Medulla oblongata (tissue), 1 donor: Measurements from ENCODE around the gene TBX6.

ENCODE experiments used
- DNase-seq: peaks from one replicate; pipeline ENCODE4 v3.0.0-alpha.2; 2015; ENCODE audit errors: extremely low spot score

The TBX6 gene

DNA sequence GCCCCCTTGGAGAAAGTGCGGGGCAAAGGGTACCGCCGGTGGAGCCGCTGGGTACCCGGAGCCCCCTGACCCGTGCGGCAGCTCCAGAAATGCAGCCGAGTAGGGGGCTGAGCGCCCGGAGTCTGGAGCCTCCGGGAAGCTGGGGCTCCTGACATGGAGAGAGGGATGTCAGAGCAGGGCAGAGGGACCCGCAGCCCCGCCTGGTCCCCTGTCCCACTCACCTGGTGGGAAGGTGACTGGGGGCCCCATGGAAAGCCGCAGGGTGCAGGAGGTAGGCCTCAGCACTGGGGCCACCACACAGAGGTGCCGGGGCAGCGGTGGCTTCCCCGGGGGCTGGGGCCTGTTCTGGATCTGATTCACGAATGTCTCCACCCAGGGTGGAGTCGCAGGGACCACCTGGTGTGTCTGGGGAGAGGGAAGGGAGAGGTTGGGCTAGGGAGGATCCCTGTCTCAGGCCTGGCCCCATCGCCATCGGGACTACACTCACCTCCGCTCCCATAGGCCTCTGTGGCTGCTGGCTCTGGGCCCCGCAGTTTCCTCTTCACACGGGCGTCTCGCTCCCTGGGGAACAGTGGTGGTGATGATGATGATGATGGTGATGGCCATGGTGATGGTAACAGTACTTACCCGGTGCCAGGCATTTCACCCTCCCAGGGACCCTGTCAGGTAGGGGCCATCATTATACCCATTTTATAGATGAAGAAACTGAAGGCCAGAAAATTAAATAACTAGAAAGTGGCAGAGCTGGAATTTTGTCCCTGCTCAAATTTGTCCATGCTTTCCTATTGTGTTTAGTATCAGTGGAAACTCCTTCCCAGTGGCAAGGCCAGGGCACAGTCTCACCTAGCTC, 5.2 kb downstream of the TBX6 start:
- DNase-seq: no peak

DNA sequence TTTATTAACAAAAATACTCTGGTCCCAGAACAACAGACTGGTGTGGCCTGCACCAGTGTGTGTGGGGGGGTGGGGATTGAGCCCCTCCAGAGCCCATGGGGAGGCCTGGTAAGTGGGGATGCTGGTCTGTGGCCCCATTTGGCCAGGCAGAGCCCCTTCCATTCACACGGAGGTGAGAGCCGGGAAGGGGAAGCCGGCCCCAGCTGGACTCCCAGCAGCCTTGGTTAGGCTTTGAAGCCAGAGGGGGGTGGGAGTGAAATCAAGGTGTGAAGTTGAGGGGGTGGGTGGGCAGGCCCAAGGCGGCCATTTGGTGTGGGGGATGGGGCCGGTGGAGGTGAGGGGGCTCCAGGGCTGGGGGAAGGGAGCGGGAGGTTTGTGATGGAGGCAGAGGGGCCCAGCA, 5.9 kb downstream of the TBX6 start:
- DNase-seq: no peak

DNA sequence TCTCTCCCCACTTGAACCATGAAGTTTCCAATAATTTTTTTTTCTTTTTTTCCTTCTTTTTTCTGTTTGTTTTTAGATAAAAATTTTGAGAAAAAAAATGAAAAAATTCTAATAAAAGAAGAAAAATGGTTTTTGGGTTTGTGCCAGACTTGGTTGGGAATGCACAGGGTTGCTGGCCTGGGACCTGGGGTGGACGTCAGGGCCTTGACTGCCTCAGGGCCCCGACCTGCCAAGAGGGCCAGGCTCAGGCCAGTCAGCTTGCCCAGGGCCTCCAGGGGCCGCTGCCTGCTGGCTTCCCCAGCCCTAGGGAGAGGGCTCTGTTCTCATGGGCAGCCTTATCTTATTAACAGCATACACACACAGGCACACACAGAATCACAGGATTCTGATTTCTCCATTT, 6.5 kb downstream of the TBX6 start:
- no peak for DNase-seq

GRCh38 chr16:30084816-30085159, 6.9 kb downstream of the TBX6 start:
- DNase-seq: no peak

- DNase-seq: no peak
These were observed 7.5 kb downstream of the TBX6 start for GRCh38 chr16:30084096-30084815.

DNA sequence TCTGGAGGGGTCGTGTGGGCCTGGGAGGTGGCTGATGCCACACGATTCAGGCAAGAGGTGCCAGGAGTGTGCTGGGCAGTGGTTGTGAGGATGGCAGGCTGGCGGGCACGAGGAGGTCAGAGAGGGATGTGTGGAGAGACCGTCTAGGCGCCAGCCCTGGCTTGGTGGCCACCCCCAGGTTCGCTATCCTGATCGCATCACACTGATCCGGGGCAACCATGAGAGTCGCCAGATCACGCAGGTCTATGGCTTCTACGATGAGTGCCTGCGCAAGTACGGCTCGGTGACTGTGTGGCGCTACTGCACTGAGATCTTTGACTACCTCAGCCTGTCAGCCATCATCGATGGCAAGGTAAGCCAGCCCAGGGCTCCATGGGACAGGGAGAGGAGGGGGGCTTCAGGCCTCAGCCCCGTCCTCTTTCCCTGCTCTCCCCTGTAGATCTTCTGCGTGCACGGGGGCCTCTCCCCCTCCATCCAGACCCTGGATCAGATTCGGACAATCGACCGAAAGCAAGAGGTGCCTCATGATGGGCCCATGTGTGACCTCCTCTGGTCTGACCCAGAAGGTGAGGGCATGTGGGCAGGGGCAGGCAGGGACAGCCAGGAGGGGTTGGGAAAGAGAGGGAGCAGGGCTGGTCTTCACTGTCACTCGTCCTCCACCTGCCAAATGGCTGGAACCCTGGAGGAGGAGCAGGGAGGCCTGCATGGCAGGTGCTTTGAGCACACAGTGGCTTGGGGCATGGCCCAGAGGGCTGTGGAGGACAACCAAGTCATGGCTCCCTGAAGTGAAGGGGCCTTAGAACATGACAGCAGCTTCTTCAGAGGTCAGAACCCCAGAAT, 8.3 kb downstream of the TBX6 start:
- no peak for DNase-seq

DNA sequence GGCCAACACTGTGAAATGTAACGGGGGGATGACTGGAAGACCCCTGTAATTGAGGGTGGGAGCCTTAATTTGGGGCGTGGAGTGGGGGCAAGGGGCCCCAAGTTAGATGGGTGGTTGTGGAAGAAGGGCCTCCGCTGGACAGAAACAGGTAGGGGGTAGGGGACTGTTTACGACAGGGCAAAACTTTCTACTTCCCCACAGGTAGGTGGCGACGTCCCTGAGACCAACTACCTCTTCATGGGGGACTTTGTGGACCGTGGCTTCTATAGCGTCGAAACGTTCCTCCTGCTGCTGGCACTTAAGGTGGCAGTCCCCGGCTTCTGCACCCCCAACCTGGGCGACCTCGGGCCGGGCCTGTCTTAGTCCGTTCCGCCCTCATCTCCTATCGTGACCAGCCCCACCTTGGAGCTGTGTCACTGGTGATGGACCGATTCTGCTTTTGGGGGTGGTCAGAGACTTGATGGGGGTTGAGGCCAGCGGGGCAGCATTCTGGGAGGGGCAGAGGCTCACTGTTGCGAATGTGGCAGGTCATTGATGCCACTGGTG, 9.1 kb downstream of the TBX6 start:
- DNase-seq: no peak

- DNase-seq: no peak
These were observed 12.2 kb downstream of the TBX6 start for GRCh38 chr16:30079480-30079879.

DNA sequence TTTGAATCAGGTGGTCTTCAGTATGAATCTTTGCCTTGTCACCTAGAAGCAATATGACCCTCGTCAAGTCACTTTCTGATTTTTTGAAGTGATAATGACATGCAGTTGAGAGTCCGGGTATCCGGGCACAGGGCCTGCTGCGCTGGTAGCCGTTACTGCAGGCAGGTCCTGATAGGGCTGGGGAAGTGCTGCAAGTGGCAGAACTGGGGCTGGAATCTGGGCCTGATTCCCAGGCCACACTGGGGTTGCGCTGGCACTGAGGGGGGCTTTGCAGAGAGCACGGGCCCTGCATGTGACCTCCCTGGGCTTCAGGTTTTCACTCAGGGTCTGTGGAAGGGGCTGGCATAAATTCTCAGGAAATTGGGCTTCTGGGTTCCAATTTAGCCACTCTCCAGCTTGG, 13.0 kb downstream of the TBX6 start:
- DNase-seq: no peak

DNA sequence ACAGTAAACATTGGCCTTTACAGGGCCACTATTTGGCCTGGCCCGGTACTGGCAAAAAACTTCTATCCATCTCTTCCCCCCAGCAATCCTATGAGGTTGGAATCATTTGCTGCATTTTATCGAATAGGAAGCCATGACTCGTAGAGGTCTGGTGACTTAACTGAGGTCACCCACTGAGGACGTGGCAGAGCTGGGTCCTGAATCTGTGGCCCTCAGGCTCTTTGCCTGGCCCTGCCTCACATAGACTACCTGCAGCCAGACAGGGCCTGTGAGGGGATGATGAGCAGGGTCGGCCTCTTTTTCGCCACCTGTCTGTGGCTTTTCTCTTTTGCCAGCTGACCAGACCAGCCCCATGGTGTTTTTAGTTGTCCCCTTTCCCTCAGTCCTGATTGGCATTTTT, 14.1 kb downstream of the TBX6 start:
- DNase-seq: no peak

DNA sequence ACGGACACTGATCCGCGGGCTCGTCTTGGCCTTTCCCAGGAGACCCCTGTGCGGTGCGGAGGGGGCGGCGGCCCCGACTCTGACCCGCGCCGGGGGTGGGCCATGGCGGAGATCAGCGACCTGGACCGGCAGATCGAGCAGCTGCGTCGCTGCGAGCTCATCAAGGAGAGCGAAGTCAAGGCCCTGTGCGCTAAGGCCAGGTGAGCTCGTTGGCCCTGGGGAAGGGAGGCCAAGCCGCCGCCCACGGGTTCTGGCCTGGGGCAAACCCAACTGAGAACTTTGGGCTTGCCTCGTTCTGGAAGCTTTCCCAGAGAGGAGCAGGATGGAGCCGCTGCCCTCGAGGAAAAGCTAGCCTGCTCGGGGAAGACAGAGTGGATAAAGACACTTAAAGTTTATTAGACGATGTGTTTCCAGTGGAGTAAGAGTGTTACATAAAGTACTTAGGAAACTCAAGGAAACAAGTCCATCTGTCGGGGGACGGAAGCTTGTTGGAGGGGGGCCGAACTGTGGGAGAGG, 15.4 kb downstream of the TBX6 start:
- DNase-seq: no peak

GRCh38 chr16:30075503-30076275, 16.0 kb downstream of the TBX6 start, which contains the start of gene PPP4C:
PPP4C (plus strand) TSS chr16:30075994; CDS start chr16:30076378, 384 bp downstream.
- peak; percentile 85 for DNase-seq

GRCh38 chr16:30070490-30070889, 21.2 kb downstream of the TBX6 start:
- DNase-seq: no peak

GRCh38 chr16:30069611-30070462, 21.9 kb downstream of the TBX6 start:
- peak; percentile 65 for DNase-seq

- DNase-seq: no peak
These were observed 22.7 kb downstream of the TBX6 start for GRCh38 chr16:30068750-30069610.

- no peak for DNase-seq
These were observed 23.4 kb downstream of the TBX6 start for GRCh38 chr16:30068333-30068732.

GRCh38 chr16:30067584-30067916, 24.2 kb downstream of the TBX6 start:
- DNase-seq: no peak

DNA sequence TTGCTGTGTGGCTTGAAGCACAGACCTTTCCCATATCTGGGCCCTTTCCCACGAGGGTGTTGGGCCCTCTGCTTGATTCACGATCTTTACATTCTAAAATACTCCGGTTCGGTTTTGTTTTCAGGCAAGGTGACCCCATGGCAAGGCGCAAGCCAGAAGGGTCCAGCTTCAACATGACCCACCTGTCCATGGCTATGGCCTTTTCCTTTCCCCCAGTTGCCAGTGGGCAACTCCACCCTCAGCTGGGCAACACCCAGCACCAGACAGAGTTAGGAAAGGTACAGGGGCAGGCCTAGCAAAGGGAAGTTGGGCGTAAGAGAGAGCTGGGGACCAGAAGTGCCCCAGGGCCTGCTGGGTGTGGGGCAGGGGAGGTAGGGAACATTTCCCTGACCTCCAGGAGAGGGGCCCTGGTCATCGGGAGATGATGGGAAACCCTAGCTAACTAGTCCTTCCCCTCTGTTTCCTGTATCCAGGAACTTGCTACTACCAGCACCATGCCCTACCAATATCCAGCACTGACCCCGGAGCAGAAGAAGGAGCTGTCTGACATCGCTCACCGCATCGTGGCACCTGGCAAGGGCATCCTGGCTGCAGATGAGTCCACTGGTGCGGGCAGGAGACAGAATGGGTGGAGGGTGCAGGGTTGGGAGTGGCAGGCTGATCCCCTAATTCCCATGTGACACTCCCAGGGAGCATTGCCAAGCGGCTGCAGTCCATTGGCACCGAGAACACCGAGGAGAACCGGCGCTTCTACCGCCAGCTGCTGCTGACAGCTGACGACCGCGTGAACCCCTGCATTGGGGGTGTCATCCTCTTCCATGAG, 24.8 kb downstream of the TBX6 start:
- peak; percentile 50 for DNase-seq
